CD4-positive, alpha-beta T cell treated with Interleukin-4 for 4 hours (primary cell): ENCODE data around the gene ZNF24.

Source experiments
- DNase-seq: peaks from one replicate; pipeline ENCODE4 v3.0.0-alpha.2; 2020

Gene ZNF24

GRCh38 chr18:35352778-35353177 lies 8.6 kb upstream of the ZNF24 start:
- no peak for DNase-seq

GRCh38 chr18:35352283-35352682 lies 8.1 kb upstream of the ZNF24 start:
- no peak for DNase-seq

GRCh38 chr18:35348001-35348400 lies 3.8 kb upstream of the ZNF24 start:
- DNase-seq = no peak

GRCh38 chr18:35345950-35346349 lies 1.7 kb upstream of the ZNF24 start:
- no peak for DNase-seq

GRCh38 chr18:35345460-35345921 lies 1.3 kb upstream of the ZNF24 start:
- DNase-seq = no peak

- DNase-seq = no peak
These were observed 678 bp upstream of the ZNF24 start for GRCh38 chr18:35344736-35345459.

GRCh38 chr18:35343488-35343935 lies 708 bp downstream of the ZNF24 start:
- DNase-seq = no peak

GRCh38 chr18:35337286-35337685 lies 6.9 kb downstream of the ZNF24 start:
- no peak for DNase-seq

- DNase-seq = no peak
These were observed 8.4 kb downstream of the ZNF24 start for GRCh38 chr18:35335866-35336265.

GRCh38 chr18:35334821-35335220 lies 9.4 kb downstream of the ZNF24 start:
- DNase-seq = no peak

GRCh38 chr18:35334212-35334611 lies 10.0 kb downstream of the ZNF24 start:
- no peak for DNase-seq

GRCh38 chr18:35331367-35332087 lies 12.7 kb downstream of the ZNF24 start:
- DNase-seq = no peak

GRCh38 chr18:35328868-35329267 lies 15.4 kb downstream of the ZNF24 start:
- DNase-seq = no peak

GRCh38 chr18:35326695-35327387 lies 17.4 kb downstream of the ZNF24 start:
- no peak for DNase-seq

GRCh38 chr18:35324926-35325655 lies 19.1 kb downstream of the ZNF24 start:
- DNase-seq = no peak

GRCh38 chr18:35322486-35323458 lies 21.4 kb downstream of the ZNF24 start:
- no peak for DNase-seq

- no peak for DNase-seq
These were observed 32.7 kb downstream of the ZNF24 start for GRCh38 chr18:35311496-35311895.

- DNase-seq = no peak
These were observed 37.5 kb downstream of the ZNF24 start for GRCh38 chr18:35306588-35307250.

- no peak for DNase-seq
These were observed 40.6 kb downstream of the ZNF24 start for GRCh38 chr18:35303610-35304009.

- DNase-seq = no peak
These were observed 48.2 kb downstream of the ZNF24 start for GRCh38 chr18:35296060-35296459.

- no peak for DNase-seq
These were observed 53.1 kb downstream of the ZNF24 start for GRCh38 chr18:35291166-35291565.
